ENCODE data around the gene FXYD3.

Gene FXYD3

DNA sequence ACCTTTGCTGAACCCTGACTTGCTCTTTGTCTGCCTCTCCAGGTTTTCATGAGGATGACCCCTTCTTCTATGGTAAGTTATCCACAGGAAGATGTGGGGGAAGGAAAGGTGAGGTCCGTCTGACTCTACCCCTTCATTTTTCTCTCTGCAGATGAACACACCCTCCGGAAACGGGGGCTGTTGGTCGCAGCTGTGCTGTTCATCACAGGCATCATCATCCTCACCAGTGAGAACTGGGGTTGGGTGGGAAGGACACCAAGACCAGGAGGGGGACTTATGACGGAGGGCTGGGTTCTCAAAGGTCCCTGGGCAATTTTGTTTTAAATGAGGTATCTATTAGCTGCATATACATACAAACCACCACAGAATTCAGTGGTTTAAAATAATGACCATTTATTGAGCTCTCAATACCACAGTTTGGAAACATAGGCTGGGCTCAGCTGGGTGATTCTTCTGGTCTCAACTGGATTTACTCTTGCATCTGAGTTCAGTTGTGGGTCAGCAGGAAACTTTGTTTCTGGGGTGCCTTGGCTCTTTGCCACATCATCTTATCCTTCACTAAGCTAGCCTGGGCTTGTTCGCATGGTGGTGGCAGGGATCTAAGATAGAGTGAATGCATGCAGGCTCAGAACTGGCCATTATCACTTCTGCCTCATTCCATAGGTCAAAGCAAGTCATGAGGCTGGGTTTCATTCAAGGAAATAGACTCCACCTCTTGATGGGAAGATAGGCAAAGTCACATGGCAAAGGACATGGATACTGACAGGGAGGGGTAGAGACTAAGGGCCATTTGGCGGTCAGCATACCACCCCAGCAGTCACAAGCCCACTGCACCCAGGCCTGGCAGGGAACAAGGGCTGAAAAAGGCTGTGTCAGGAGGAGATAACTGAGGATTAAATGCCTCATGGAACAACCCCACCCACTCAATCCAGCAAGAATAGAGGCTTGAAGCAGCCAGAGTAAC lies 50.8 kb downstream of the FXYD3 start:
- H3K4me3 ChIP-seq (ENCODE audit: extremely low read depth, insufficient read depth, low read length, poor library complexity, severe bottlenecking), result no peak overlapping the region
- no peaks in the 10 kb centered on the region for H3K4me1 ChIP-seq (ENCODE audit: control insufficient read depth, insufficient read depth, low read length, poor library complexity, severe bottlenecking)
- 57 to 80% methylated on average over 1 of the region's 7 CpGs for WGBS, 2 experiments (ENCODE audit: insufficient coverage in 2 of 2)
- peaks cover 41% of the 10 kb centered on the region for H3K9me3 ChIP-seq (ENCODE audit: control insufficient read depth, low read length)
- peaks cover 89% of the 10 kb centered on the region for H3K36me3 ChIP-seq (ENCODE audit: control insufficient read depth, insufficient read depth, low read length)
- H3K27ac ChIP-seq (ENCODE audit: low read depth, low read length, severe bottlenecking), result no peak overlapping the region

DNA sequence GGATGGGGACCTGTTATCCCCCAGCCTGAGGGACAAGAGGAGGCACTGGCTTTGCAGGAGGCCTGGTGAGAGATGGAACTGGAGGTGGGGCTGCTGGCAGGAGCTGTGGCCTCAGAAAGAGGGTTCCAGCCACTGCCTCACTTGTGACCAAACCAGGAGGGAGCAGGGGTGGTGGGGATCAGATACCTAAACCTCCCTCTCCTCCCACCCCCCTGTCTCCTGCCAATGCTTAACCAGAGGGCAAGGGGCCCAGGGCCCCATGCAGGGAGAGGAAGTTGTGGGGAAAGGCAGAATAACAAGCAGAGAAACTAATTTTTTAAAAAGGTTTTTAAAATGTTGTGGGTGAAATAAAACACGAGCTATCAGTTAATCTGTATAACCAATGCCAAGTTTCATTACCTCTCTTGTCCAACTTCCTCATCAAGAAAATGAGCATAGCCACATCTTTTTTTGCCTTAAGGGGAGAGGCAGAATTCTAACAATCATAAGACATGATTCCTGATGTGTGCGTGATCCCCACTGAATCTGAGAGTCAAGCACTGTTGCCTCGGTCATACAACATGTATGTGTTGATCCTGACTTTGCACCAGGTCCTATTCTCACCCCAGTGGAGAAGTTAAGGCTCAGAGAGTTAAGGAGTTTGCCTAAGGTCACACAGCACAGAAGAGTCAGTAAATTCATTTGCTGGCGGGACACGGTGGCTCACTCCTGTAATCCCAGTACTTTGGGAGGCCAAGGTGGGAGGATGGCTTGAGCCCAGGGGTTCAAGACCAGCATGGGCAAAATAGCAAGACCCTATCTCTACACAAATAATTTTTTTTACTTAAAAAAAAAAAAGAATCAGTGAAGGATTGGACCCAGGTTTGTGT lies 51.9 kb downstream of the FXYD3 start:
- H3K9me3 ChIP-seq (ENCODE audit: control insufficient read depth, low read length), result peaks cover 30% of the 10 kb centered on the region
- H3K27ac ChIP-seq (ENCODE audit: low read depth, low read length, severe bottlenecking), result no peak overlapping the region
- no peaks in the 10 kb centered on the region for H3K4me1 ChIP-seq (ENCODE audit: control insufficient read depth, insufficient read depth, low read length, poor library complexity, severe bottlenecking)
- H3K4me3 ChIP-seq (ENCODE audit: extremely low read depth, insufficient read depth, low read length, poor library complexity, severe bottlenecking), result no peak overlapping the region
- peaks cover 84% of the 10 kb centered on the region for H3K36me3 ChIP-seq (ENCODE audit: control insufficient read depth, insufficient read depth, low read length)
- WGBS, 2 experiments (ENCODE audit: insufficient coverage in 2 of 2), result 92 to 97% methylated on average over 3 to 4 of the region's 5 CpGs

DNA sequence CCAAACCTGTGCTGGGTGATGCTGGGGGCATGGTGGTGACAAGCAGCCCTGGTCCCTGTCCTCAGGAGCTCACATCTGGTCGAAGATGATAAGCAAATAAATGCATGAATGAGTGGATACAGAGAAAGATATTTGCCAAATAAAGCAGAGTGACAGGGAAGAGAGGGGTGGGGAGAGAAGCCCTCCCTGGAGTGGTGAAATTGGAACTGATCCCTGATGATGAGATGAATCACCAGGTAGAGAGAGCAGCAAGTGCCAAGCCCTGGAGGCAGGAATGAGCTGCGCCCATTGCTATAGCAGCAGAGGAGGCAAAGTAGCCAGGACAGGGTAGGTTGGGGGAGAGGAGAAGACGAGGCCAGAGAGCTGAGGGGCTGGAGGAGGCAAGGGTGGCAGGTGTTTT lies 52.6 kb downstream of the FXYD3 start:
- WGBS, 2 experiments (ENCODE audit: insufficient coverage in 2 of 2), result 87 to 100% methylated on average over 1 to 3 of the region's 3 CpGs
- Histone ChIP-seq H3K4me1 (ENCODE audit: control insufficient read depth, insufficient read depth, low read length, poor library complexity, severe bottlenecking) (no peaks in the 10 kb centered on the region), H3K27ac (ENCODE audit: low read depth, low read length, severe bottlenecking) (no peak overlapping the region)

DNA sequence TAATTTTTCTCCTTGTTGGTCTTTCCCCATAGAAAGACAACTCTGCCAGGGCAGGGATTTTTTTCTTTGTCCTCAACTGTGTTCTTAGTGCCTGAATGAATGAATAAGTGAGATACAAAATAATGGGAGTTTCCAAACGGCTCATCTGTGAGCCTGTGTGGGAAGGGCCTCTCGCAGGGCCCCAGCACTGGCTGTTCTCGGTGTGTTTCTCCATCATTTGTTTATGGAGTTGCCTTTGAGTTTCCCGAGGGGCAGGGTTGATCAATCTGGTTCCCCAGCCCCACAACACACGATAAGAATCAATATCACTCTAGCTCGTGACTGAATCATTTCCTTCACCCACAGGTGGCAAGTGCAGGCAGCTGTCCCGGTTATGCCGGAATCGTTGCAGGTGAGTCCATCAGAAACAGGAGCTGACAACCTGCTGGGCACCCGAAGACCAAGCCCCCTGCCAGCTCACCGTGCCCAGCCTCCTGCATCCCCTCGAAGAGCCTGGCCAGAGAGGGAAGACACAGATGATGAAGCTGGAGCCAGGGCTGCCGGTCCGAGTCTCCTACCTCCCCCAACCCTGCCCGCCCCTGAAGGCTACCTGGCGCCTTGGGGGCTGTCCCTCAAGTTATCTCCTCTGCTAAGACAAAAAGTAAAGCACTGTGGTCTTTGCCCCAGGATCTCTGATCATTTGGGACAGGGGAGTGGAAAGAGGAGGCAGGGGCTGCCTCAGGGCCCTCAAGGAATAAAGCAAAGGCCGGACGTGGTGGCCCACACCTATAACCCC lies 53.8 kb downstream of the FXYD3 start:
- Histone ChIP-seq H3K4me1 (ENCODE audit: control insufficient read depth, insufficient read depth, low read length, poor library complexity, severe bottlenecking) (no peaks in the 10 kb centered on the region), H3K27ac (ENCODE audit: low read depth, low read length, severe bottlenecking) (no peak overlapping the region), H3K4me3 (ENCODE audit: extremely low read depth, insufficient read depth, low read length, poor library complexity, severe bottlenecking) (no peak overlapping the region), H3K36me3 (ENCODE audit: control insufficient read depth, insufficient read depth, low read length) (peaks cover 64% of the 10 kb centered on the region), H3K9me3 (ENCODE audit: control insufficient read depth, low read length) (peaks cover 15% of the 10 kb centered on the region)
- 88 to 91% methylated on average over 13 to 17 of the region's 18 CpGs for WGBS, 2 experiments (ENCODE audit: insufficient coverage in 2 of 2)

More for the DNA sequence above, 52.6 kb downstream of the FXYD3 start:
- Histone ChIP-seq H3K9me3 (ENCODE audit: control insufficient read depth, low read length) (peaks cover 24% of the 10 kb centered on the region), H3K4me3 (ENCODE audit: extremely low read depth, insufficient read depth, low read length, poor library complexity, severe bottlenecking) (no peak overlapping the region), H3K36me3 (ENCODE audit: control insufficient read depth, insufficient read depth, low read length) (peaks cover 77% of the 10 kb centered on the region)

DNA sequence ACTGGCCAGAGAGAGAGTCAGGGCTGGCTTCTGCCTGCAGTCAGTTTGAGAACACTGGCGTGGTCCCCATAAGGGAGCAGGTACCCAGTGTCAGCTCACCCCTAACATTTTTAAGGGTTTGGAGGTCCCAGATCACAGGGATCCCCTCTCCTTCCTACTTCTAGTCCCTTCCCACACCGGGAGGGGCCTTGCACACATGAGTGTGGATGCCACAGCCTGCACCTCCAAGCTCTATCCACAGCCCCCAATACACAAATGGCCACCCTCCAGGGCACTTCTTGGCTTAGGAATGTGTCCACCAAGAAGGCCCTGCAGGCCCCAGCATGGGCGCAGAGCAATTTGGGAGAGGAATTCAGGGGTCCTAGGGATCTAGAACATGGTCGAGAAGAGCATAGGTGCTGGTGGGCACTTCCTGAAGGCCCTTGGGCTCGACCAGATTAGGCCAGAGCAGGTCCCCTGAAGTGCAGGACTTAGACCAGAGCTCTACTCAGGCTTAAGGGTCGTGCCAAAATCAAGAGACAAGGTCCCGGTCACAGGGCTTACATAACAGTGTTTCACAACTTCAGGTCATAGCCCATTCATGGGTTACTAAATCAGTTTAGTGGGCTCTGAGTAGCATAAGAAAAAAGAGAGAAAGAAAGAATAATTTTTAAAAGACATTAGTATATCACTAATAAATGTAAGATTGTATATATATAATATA lies 54.9 kb downstream of the FXYD3 start:
- peaks cover 11% of the 10 kb centered on the region for H3K9me3 ChIP-seq (ENCODE audit: control insufficient read depth, low read length)
- 93 to 94% methylated on average over 6 of the region's 7 CpGs for WGBS, 2 experiments (ENCODE audit: insufficient coverage in 2 of 2)

DNA sequence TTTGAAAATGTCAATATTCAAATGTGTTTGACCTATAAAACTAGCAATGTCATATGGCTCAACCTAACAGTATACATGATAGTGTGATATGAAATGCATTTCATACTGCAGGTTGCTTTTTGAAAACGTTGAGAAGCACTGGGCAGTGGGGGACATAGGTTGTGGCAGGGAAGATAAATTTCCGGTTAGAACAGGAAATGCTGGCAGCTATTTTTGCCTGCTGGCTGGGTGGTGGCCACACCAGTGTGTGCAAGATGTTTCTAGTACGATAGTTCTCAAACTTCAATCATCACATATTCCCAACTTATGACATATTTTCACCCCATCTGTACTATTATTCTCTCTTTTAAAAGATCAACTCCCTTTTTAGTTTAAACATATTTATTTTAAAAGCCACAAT lies 56.1 kb downstream of the FXYD3 start:
- WGBS, 2 experiments (ENCODE audit: insufficient coverage in 2 of 2), result 73 to 90% methylated on average over 2 of the region's 3 CpGs
- Histone ChIP-seq H3K4me3 (ENCODE audit: extremely low read depth, insufficient read depth, low read length, poor library complexity, severe bottlenecking) (no peak overlapping the region), H3K36me3 (ENCODE audit: control insufficient read depth, insufficient read depth, low read length) (peaks cover 41% of the 10 kb centered on the region), H3K9me3 (ENCODE audit: control insufficient read depth, low read length) (no peaks in the 10 kb centered on the region), H3K27ac (ENCODE audit: low read depth, low read length, severe bottlenecking) (no peak overlapping the region), H3K4me1 (ENCODE audit: control insufficient read depth, insufficient read depth, low read length, poor library complexity, severe bottlenecking) (no peaks in the 10 kb centered on the region)

More for the DNA sequence above, 54.9 kb downstream of the FXYD3 start:
- no peak overlapping the region for H3K4me3 ChIP-seq (ENCODE audit: extremely low read depth, insufficient read depth, low read length, poor library complexity, severe bottlenecking)
- no peak overlapping the region for H3K27ac ChIP-seq (ENCODE audit: low read depth, low read length, severe bottlenecking)
- H3K4me1 ChIP-seq (ENCODE audit: control insufficient read depth, insufficient read depth, low read length, poor library complexity, severe bottlenecking), result no peaks in the 10 kb centered on the region
- H3K36me3 ChIP-seq (ENCODE audit: control insufficient read depth, insufficient read depth, low read length), result peaks cover 53% of the 10 kb centered on the region
